NK-92 (cell line): ENCODE data around the gene PIGX.
A peak's percentile ranks its signal among the peaks of the same experiment; 100 is the strongest.
"Not testable (repeated sequence)": the region's sequence is repeated elsewhere in the genome, so short reads cannot be mapped to it uniquely, and the experiment has no call there.

ENCODE experiments used
- DNase-seq: peaks from one replicate; lab custom pipeline; 2025; ENCODE audit not compliant: unreplicated experiment; lab: John Stamatoyannopoulos, UW

PIGX gene

GRCh38 chr3:196700801-196701200, 11.4 kb upstream of the PIGX start:
- DNase-seq = no peak

- no peak for DNase-seq
Observed at GRCh38 chr3:196706327-196706726, 5.8 kb upstream of the PIGX start.

- DNase-seq = no peak
Observed at GRCh38 chr3:196706731-196707130, 5.4 kb upstream of the PIGX start.

- no peak for DNase-seq
Observed at GRCh38 chr3:196707566-196707965, 4.6 kb upstream of the PIGX start.

GRCh38 chr3:196708467-196708866, 3.7 kb upstream of the PIGX start:
- no peak for DNase-seq

DNA sequence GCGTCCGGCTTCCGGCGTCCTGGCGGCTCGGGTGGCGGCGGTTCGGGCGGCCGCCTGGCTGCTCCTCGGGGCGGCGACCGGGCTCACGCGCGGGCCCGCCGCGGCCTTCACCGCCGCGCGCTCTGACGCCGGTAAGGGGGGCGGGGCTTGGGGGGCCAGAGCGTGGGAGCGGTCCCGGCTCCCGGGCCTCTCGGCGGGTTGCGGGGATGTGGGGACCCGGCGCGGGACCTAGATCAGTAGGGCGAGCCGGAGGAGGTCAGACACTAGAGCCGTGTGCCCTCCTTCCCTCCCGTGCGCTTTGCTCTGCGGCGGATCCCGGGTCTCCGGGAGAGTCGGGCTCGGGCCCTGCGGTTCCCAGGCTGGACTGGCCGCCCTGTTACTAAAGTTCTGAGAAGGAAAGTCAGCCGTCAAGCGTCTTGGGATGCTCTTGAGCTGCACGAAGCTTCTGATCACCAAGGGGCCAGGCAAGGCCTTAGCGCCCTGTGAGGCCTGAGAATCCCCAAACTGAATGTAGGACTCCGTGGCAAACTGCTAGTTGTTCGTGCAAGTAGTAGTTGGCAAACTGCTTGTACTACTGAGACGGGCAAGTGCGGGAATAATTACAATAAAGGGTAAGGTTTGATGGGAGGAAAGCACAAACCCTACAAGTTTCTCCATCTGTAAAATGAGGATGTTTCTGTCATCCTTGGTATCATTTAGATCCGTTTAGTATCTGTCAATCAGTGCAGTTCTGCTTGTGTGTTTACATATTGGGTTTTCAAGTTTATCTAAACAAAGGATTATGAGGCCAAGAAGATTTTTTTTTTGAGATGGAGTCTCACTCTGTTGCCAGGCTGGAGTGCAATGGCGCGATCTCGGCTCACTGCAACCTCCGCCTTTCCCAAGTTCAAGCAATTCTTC, 587 bp downstream of the PIGX start:
- DNase-seq = no peak

GRCh38 chr3:196717162-196717561, 5.0 kb downstream of the PIGX start:
- DNase-seq = not testable (repeated sequence)

- DNase-seq = no peak
Observed at GRCh38 chr3:196721097-196721496, 8.9 kb downstream of the PIGX start.

GRCh38 chr3:196726788-196727675, 14.9 kb downstream of the PIGX start:
- DNase-seq = no peak

GRCh38 chr3:196735751-196736150, 23.6 kb downstream of the PIGX start:
- DNase-seq = no peak

DNA sequence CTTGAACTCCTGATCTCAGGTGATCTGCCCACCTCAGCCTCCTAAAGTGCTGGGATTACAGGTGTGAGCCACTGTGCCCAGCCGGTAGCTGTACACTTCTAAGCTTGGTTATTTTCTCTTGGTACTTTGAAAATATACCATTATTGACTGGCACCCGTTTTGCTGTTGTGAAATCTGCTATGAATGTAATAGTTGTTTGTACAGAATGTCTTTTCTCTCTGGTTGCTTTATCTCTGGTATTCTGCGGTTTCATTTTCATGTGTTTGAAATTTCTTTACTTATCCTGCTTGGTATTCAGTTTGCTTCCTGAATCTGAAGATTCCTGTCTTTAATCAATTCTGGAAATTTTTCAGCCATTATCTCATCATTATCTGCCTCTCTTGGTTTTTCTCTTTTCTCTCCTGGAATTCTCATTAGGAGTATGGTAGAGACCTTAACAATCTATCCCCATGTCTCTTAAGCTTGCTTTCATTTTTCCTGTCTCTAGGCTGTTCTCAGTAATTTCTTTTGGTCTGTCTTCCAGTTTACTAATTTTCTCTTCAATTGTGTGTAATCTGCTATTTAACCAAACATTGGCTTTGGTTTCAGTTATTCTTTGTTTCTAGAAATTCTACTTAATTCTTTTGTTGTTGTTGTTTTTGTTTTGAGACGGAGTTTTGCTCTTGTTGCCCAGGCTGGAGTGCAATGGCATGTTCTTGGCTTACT, 24.6 kb downstream of the PIGX start:
- no peak for DNase-seq

DNA sequence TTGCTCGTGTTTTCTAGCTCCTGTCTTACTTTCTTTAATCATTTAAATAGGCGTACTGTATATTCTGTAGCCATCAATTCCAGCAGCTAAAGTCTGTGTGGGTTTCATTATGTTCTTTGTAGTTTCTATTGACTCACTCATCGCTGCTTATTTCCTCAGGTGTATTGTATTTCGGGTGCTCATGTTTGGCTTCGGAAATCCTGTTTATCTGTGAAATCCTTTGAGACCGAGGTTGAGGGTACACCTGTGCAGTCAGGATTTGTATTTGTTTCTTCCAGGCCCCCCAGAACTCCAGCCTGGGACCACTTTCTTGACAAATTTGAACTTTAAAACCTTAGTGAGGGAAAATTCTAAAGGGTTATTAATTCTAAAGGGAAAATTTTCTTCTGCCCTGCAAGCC, 25.5 kb downstream of the PIGX start:
- DNase-seq = no peak

- DNase-seq = peak; percentile 26
Observed at GRCh38 chr3:196739671-196740480, 27.7 kb downstream of the PIGX start, which contains the start of gene PAK2. PAK2 (plus strand) TSS chr3:196739857; CDS start chr3:196782647, 42,790 bp downstream.

DNA sequence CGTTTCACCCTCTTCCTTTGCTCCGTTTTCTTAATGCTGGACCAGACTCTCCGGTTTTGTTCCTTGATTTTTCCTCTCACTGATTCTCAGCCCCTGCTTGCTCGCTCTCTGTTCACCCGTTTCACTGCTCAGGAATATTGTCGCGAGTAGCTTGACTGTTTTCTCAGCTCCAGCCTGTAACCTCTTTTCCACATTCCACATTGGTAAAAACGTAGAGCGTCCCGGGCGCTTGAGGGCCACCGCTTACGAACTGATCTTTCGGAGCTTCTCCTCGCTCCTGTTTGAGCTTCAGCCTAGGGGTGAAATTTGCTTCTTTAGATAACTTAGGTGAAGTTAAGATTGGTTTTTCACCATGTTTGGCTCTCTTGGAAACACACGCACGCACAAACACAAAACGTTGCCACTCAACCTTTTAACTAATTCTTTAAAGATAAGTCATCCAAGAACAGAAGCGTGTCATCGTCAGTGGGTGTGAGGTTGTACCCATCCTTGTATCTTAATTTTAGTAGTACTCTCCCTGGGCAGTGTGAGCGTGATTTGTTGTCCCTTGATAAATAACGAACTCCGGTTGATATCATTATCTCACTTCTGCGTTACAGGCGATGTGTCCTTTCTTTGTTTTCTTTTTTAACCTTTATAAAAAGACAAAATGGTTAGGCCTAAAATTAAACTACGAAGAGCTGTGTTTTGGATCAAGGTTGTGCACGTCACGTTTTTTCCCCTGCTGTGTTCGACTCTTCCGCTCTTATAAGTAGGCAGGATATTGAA, 28.5 kb downstream of the PIGX start:
- no peak for DNase-seq

GRCh38 chr3:196741249-196741889, 29.2 kb downstream of the PIGX start:
- DNase-seq = no peak

DNA sequence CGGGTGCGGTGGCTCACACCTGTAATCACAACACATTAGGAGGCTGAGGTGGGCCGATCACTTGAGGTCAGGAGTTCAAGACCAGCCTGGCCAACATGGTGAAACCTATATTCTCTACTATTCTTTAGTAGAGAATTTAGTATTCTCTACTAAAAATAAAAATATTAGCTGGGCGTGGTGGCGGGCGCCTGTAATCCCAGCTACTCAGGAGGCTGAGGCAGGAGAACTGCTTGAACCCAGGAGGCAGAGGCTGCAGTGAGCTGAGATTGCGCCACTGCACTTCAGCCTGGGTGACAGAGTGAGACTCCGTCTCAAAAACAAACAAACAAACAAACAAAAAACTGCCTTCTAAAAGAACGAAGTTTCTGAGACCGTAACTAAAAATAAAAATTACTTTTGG, 31.4 kb downstream of the PIGX start:
- not testable (repeated sequence) for DNase-seq

DNA sequence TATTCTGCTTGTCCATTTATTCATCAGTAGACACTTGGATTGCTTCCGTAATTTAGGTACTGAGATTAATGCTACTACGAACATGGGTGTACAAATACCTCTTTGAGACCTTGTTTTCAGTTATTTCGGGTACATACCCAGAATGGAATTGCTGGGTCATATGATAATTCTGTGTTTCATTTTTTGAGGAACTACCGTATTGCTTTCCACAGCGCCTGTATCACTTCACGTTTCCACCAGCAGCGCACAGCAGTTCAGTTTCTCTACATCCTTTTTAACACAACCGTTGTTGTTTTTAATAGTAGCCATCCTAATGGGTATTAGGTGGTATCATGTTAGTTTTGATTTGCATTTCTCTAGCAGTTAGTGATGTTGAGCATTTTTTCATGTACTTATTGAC, 36.9 kb downstream of the PIGX start:
- no peak for DNase-seq

DNA sequence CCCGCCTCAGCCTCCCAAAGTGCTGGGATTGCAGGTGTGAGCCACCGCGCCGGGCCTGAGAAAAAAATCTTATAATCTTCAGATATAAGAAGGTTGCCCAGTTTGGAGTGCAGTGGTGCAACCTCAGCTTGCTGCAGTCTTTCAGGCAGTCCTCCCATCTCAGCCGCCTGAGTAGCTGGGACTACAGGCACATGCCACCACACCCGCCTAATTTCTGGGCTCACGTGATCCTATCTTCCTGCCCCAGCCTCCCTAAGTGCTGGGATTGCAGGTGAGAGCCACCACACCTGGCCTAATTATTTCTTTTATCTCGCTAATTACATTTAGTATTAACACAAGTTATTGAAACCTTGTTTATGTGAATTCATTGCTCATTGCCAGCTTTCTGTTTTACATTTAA, 41.0 kb downstream of the PIGX start:
- DNase-seq = no peak
